HG03066 (cell line): ENCODE data around the gene RSF1.

ENCODE experiments used
- ATAC-seq: cut with Tn5 transposase; IDR thresholded peaks from one replicate; pipeline ENCODE4 v1.9.1; 2021; ENCODE audit warnings: low read depth; ENCODE audit not compliant: unreplicated experiment

RSF1 gene

GRCh38 chr11:77699425-77699824, 121.1 kb downstream of the RSF1 start:
- ATAC-seq = no peak

- no peak for ATAC-seq
Observed at GRCh38 chr11:77698896-77699295, 121.6 kb downstream of the RSF1 start.

- no peak for ATAC-seq
Observed at GRCh38 chr11:77697865-77698264, 122.7 kb downstream of the RSF1 start.

DNA sequence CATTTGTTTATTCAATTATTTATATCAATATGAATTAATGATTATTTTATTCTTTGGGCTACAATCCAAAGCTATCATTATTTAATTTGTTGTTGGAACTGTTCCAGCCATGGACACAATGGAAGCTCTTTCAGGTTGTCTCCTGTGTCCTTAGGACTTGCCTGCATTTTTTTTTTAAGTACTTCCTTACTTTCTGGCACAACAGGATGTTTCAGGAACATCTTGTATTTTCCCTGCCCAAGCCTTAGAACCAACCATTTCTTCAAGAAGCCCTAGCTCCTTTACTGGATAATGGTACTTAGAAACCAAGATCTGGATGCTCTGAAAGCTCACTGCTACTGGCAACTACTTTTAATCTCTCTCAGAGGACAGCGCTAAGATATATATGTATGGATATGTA, 125.1 kb downstream of the RSF1 start:
- ATAC-seq = no peak

DNA sequence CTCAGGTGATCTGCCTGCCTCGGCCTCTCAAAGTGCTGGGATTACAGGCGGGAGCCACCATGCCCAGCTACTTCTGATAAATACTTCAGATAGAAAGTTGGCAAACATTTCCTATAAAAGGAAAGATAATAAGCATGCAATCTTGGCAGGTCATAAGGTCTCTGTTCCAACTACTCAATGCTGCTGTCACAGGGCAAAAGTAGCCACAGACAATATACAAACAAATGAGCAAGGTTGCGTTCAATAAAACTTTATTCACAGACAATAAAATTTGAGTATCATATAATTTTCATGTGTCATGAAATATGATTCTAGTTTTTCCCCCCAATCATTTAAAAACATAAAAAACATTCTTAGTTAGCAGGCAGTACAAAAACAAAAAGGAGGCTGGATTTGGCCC, 129.9 kb downstream of the RSF1 start:
- ATAC-seq = no peak

GRCh38 chr11:77687088-77687487, 133.4 kb downstream of the RSF1 start:
- ATAC-seq = no peak

- ATAC-seq = no peak
Observed at GRCh38 chr11:77677138-77677537, 143.4 kb downstream of the RSF1 start.

GRCh38 chr11:77672264-77672663, 148.3 kb downstream of the RSF1 start:
- no peak for ATAC-seq

- no peak for ATAC-seq
Observed at GRCh38 chr11:77669848-77670511, 150.5 kb downstream of the RSF1 start.

DNA sequence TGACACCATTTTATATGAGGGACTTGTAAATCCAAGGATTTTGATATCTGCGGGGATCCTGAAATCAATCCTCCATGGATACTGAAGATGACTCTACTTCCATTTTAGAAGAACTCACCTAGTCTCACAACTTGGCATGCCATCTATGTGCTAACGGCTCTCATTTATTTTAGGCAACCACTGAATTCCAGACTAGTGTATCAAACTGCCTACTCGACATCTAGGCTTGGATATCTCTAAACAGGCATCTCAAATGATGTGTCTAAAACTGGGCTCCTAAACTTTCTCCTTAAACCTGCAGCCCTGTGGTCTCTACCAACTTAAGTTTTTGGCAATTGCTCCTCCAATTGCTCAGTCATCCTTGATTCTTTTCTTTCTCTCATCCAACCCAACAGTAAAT, 151.8 kb downstream of the RSF1 start:
- ATAC-seq = no peak

DNA sequence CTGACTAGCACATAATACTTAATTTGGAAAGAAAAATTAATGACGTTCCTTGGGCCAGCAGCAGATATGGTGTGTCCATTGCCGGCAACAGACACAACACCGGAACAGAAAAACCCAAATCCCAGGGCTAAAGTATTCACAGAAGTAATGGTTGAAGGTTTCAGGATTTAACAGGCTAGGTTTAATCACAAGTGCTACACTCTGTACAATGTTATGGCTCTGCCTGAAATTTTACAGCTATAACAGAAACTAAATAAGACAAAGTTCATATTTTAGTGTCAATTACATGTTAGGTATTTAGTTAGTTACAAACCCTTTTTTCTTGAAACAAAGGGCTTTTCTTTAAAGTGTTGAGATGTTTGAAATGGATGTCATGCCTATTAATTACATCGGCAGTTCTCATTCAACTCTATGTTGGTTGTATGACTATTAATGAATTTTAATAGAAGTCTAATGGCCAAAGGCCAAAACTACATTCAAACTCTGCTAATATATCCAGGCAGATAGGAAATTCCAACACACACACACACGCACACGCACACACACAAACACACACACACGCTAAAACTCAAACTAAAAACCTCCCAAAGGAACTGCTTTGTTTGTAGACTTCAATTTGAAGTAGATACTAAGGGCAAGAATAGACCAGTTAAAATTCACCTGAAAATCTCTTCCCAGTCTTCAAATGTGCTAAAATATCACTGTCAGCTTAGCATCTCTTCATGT, 155.1 kb downstream of the RSF1 start:
- ATAC-seq = no peak

DNA sequence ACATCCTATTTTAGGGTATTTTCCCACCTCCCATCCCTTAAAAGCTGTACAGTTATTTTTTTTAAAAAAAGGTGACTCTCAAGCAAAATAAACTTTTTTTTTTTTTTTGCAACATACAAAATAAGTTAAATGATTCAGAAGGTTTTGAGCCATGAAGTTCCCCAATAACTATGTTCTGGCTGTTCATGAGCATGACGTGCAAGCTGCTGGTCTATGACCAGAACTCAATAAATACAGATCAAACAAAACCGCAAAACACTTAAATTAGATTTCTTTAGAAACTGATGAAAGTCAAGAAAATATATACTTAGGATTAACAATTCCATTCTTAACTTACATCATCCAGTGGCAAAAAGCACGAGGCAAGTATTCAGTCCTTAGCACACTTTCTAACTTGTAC, 158.9 kb downstream of the RSF1 start:
- ATAC-seq = no peak

- no peak for ATAC-seq
Observed at GRCh38 chr11:77660947-77661346, 159.6 kb downstream of the RSF1 start.

DNA sequence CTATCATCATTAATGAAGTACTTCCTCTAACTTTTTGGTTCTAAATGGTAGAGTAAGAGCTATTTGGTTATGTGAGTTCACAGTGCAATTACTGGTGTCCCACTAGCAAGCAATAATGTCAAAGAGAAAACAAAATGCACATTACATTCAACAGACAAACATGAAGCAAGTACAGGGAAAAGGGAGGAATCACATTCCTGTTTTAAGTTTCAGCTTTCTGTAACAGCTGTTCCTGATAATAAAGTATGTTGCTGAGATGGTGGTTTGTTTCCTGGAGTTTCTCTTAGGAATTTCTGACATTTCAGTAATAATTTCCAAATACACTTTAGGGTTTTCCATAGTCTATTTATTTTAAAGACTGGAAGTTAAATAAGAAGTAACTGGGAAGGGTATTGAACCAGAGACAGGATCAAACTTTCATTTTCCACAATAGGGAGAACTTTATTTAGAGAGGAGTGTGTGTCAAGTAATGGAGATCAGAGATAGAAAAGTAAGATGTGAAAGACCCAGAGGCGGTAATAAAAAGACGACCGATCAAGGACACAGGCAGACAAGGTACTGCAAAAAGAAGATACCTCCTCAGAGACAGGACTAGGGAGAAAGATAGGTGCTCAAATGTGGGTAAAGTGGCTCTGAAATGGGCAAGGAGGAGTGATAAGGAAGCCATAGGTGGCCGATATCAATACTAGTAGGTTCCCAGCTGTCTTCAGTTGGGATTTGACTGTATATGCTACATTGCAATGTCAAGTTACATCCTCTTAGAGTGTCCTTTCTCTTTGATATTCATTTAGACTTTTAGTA, 162.1 kb downstream of the RSF1 start:
- no peak for ATAC-seq

DNA sequence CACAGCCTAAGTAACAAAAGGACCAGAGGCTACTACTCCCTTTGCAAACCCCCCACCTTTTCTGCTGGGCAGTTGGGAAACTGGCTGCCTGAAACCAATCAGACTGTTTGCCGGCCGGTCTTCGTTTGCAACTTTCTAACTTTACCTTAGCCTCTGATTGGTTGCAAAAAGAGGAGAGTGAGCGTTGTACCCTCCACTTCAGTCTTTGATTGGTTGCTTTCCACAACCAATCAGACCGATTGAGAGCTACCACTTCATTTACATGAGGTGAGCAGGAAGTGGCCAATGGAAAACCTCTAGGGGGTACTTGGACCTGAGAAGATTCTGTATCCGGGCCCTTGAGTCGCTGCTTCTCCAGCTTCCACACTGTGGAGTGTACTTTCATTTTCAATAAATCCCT, 164.2 kb downstream of the RSF1 start:
- no peak for ATAC-seq

DNA sequence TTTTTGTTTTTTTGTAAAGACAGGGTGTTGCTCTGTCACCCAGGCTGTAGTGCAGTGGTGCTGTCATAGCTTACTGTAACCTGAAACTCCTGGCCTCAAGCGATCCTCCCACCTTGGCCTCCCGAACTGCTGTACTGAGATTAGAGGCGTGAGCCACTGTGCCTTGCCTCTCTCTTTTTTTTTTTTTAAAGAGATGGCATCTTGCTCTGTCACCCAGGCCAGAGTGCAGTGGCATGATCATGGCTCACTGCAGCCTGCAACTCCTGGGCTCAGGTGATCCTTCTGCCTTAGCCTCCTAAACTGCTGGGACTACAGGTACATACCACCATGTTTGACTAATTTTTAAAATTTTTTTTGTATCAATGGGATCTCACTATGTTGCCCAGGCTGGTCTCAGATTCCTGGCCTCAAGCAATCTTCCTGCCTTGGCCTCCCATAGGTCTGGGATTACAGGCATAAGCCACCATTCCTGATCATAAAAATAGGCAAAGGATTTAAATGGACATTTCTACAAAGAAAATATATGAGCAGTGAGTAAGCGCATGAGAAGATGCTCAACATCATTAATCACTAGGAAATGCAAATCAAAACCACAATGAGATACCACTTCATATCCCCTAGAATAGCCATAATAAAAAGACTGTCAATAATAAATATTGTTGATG, 165.6 kb downstream of the RSF1 start:
- ATAC-seq = no peak

- no peak for ATAC-seq
Observed at GRCh38 chr11:77650123-77650522, 170.4 kb downstream of the RSF1 start.

DNA sequence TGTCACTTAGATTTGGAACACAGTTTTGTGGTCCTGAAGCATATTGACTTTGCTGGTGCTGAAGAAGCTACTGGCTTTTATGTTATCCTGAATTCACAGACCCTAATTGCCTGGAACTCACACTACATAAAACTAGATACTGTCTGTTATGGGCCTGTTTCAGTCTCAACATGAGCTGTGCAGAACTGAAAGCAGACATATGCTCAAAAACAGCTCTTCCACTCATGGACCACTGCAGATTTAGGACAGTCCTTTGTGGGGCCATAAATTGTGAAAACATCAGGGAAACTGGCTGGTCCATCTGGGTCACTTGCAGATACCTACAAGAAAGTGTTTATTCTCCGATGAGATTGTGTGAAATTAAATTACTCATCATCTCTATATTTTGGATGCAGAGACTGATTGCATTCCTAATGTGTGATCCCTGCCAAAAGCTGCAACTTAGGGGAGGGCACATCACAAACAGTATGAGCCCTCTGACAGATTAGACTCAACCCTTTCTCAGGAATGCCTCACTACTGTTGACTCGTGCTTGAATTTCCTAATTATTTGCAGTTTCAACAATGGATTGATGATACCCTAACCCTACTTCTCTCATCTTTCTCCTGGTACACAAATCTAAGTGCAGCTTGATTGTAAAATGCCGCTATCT, 172.7 kb downstream of the RSF1 start:
- ATAC-seq = no peak

DNA sequence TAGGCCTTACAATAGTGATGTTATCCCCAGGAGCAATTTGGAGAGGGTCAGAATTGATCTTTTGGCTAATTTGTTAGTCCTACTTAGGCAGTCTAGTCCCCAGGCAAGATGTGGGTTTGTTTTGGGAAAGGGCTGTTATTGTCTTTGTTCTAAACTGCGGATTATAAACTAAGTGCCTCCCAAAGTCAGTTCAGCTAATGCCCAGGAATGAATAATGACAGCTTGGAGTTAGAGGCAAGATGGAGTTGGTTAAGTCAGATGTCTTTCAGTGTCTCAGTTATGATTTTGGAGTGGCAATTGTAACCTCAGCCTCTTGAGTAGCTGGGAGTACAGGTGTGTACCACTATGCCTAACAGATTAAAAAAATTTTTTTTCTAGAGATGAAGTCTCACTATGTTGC, 175.6 kb downstream of the RSF1 start:
- no peak for ATAC-seq

- no peak for ATAC-seq
Observed at GRCh38 chr11:77642228-77642627, 178.3 kb downstream of the RSF1 start.
